Parathyroid adenoma (tissue), 2 donors: Measurements from ENCODE around the gene TTC9B.

Experiments
- H2AFZ ChIP-seq: fragments of 300-600 bp; sonication (generic); one replicate; pipeline ENCODE4 v1.7.0; 2017; ENCODE audit warnings: antibody characterized with exemption, mild to moderate bottlenecking
- H3K27ac ChIP-seq: fragments of 300-600 bp; sonication (generic); one replicate; pipeline ENCODE4 v1.7.0; 2017
- H3K27me3 ChIP-seq: fragments of 300-600 bp; sonication (generic); one replicate; pipeline ENCODE4 v1.7.0; 2017; ENCODE audit warnings: low read length; ENCODE audit not compliant: control insufficient read depth, insufficient read depth
- H3K36me3 ChIP-seq: fragments of 300-600 bp; sonication (generic); one replicate; pipeline ENCODE4 v1.7.0; 2017; ENCODE audit warnings: low read length; ENCODE audit not compliant: control insufficient read depth, insufficient read depth
- H3K4me1 ChIP-seq: fragments of 300-600 bp; sonication (generic); one replicate; pipeline ENCODE4 v1.7.0; 2017; ENCODE audit warnings: control low read depth
- H3K4me2 ChIP-seq: fragments of 300-600 bp; sonication (generic); one replicate; pipeline ENCODE4 v1.7.0; 2017; ENCODE audit warnings: low read length
- H3K4me3 ChIP-seq: fragments of 300-600 bp; sonication (generic); one replicate; pipeline ENCODE4 v1.7.0; 2017; ENCODE audit warnings: low read depth, low read length
- H3K79me2 ChIP-seq: fragments of 300-600 bp; sonication (generic); one replicate; pipeline ENCODE4 v1.7.0; 2017; ENCODE audit warnings: control low read depth
- H3K9ac ChIP-seq: fragments of 300-600 bp; sonication (generic); one replicate; pipeline ENCODE4 v1.7.0; 2017; ENCODE audit warnings: mild to moderate bottlenecking
- H3K9me3 ChIP-seq: fragments of 300-600 bp; sonication (generic); one replicate; pipeline ENCODE4 v1.7.0; 2017; ENCODE audit warnings: low read length; ENCODE audit not compliant: control insufficient read depth
- CTCF ChIP-seq: fragments of 300-600 bp; sonication (generic); IDR thresholded peaks from one replicate; pipeline ENCODE4 v1.7.0; 2017; ENCODE audit warnings: antibody characterized with exemption, mild to moderate bottlenecking
- donor health status: primary hyperparathyroidism.

TTC9B gene

GRCh38 chr19:40246292-40247073, 28.3 kb upstream of the TTC9B start:
- H3K27ac ChIP-seq = peak overlapping the region; percentile 70
- no peaks in the 10 kb centered on the region for H3K9me3 ChIP-seq

GRCh38 chr19:40245506-40246128, 27.4 kb upstream of the TTC9B start:
- no peak overlapping the region for H2AFZ ChIP-seq
- H3K4me1 ChIP-seq = peaks cover 19% of the 10 kb centered on the region
- no peak overlapping the region for H3K9ac ChIP-seq
- H3K4me3 ChIP-seq = no peak overlapping the region
- no peaks in the 10 kb centered on the region for H3K9me3 ChIP-seq
- H3K36me3 ChIP-seq = no peaks in the 10 kb centered on the region
- no peaks in the 10 kb centered on the region for H3K27me3 ChIP-seq
- H3K27ac ChIP-seq = no peak overlapping the region
- peaks cover 38% of the 10 kb centered on the region for H3K79me2 ChIP-seq
- TF ChIP-seq CTCF = no peak
- H3K4me2 ChIP-seq = no peak overlapping the region

More at GRCh38 chr19:40246292-40247073, 28.3 kb upstream of the TTC9B start:
- Histone ChIP-seq H3K27me3 (no peaks in the 10 kb centered on the region), H3K79me2 (peaks cover 35% of the 10 kb centered on the region), H3K4me1 (peaks cover 19% of the 10 kb centered on the region), H3K36me3 (no peaks in the 10 kb centered on the region), H3K4me3 (no peak overlapping the region), H2AFZ (no peak overlapping the region), H3K4me2 (no peak overlapping the region), H3K9ac (no peak overlapping the region)
- no peak for TF ChIP-seq CTCF

- Histone ChIP-seq H3K4me1 (peaks cover 19% of the 10 kb centered on the region), H2AFZ (no peak overlapping the region), H3K27me3 (no peaks in the 10 kb centered on the region), H3K27ac (no peak overlapping the region), H3K9me3 (no peaks in the 10 kb centered on the region), H3K4me3 (no peak overlapping the region), H3K4me2 (no peak overlapping the region), H3K79me2 (peaks cover 46% of the 10 kb centered on the region), H3K9ac (no peak overlapping the region), H3K36me3 (no peaks in the 10 kb centered on the region)
- TF ChIP-seq CTCF = no peak
Observed at GRCh38 chr19:40244579-40245317, 26.6 kb upstream of the TTC9B start.

- Histone ChIP-seq H3K4me3 (no peak overlapping the region), H3K9me3 (no peaks in the 10 kb centered on the region), H3K27ac (no peak overlapping the region), H3K79me2 (peaks cover 52% of the 10 kb centered on the region), H2AFZ (no peak overlapping the region), H3K4me1 (peaks cover 19% of the 10 kb centered on the region), H3K36me3 (no peaks in the 10 kb centered on the region), H3K9ac (no peak overlapping the region), H3K27me3 (no peaks in the 10 kb centered on the region), H3K4me2 (no peak overlapping the region)
- TF ChIP-seq CTCF = no peak
Observed at GRCh38 chr19:40243181-40243580, 25.0 kb upstream of the TTC9B start.
